K562 (cell line): ENCODE measurements around the gene ATF6B. TPM values are rescaled to one million over a fixed set of nuclear protein-coding genes. Genes with fewer than 3 reads are reported as not detected.

Experiments
- ADNP ChIP-seq: fragments of 200-800 bp; sonication (Bioruptor generic); IDR thresholded peaks from 2 replicates; pipeline ENCODE4 v1.6.1; 2016; ENCODE audit warnings: missing genetic modification characterization, missing compliant biosample characterization
- ARID3A ChIP-seq: IDR thresholded peaks from 2 replicates; pipeline ENCODE4 v1.6.1; 2012; ENCODE audit warnings: low read depth, low read length, improper control_type of control experiment, borderline replicate concordance
- ATF6 ChIP-seq: sonication (generic); formaldehyde crosslinking; IDR thresholded peaks from 2 replicates; pipeline ENCODE4 v1.4.0; 2020; ENCODE audit warnings: mild to moderate bottlenecking, missing genetic modification reagents
- DEAF1 ChIP-seq: fragments of 450-650 bp; formaldehyde crosslinking; IDR thresholded peaks from 2 replicates; pipeline ENCODE4 v1.4.0; 2020; ENCODE audit warnings: mild to moderate bottlenecking, moderate library complexity
- ERF ChIP-seq: fragments of 450-650 bp; formaldehyde crosslinking; IDR thresholded peaks from 2 replicates; pipeline ENCODE4 v1.4.0; 2020; ENCODE audit warnings: mild to moderate bottlenecking, mixed read lengths
- FOXP4 ChIP-seq: sonication (generic); formaldehyde crosslinking; IDR thresholded peaks from 2 replicates; pipeline ENCODE4 v1.8.0; 2022; ENCODE audit warnings: mild to moderate bottlenecking, missing genetic modification reagents, borderline replicate concordance
- KDM4B ChIP-seq, 2 experiments: fragments of 450-650 bp in 1 of 2; sonication (generic) in 1 of 2; IDR thresholded peaks; 2 replicates each; pipeline ENCODE4 v1.6.1; 2016 to 2017; ENCODE audit warnings: borderline replicate concordance in 2 of 2, antibody characterized with exemption in 1 of 2, low read depth in 1 of 2, mild to moderate bottlenecking in 1 of 2
- PCBP1 ChIP-seq: fragments of 200-400 bp; formaldehyde crosslinking; IDR thresholded peaks from 2 replicates; pipeline ENCODE4 v1.6.1; 2018; ENCODE audit warnings: mild to moderate bottlenecking, low read depth, low read length; ENCODE audit not compliant: poor library complexity, severe bottlenecking
- PHF8 ChIP-seq: fragments of 200-600 bp; sonication (generic); IDR thresholded peaks from 2 replicates; pipeline ENCODE4 v1.6.1; 2012; ENCODE audit warnings: mixed run types, mild to moderate bottlenecking, inconsistent platforms, low read length, moderate library complexity, borderline replicate concordance
- TCFL5 ChIP-seq: fragments of 250-450 bp; sonication (Bioruptor Pico); conservative IDR thresholded peaks from 2 replicates; pipeline ENCODE4 v1.6.1; 2021; ENCODE audit warnings: mild to moderate bottlenecking, moderate library complexity, matching md5 sums
- TRIM25 ChIP-seq: fragments of 450-650 bp; IDR thresholded peaks from 2 replicates; pipeline ENCODE4 v1.7.0; 2016; ENCODE audit warnings: borderline replicate concordance
- ZBTB8A ChIP-seq: fragments of 450-650 bp; IDR thresholded peaks from 2 replicates; pipeline ENCODE4 v1.6.1; 2018; ENCODE audit warnings: mild to moderate bottlenecking, moderate library complexity; ENCODE audit not compliant: partially characterized antibody
- ZKSCAN3 ChIP-seq: fragments of 250-450 bp; sonication (Bioruptor Pico); IDR thresholded peaks from 2 replicates; pipeline ENCODE4 v1.4.0; 2020
- ZNF263 ChIP-seq: sonication (generic); formaldehyde crosslinking; IDR thresholded peaks from 2 replicates; pipeline ENCODE4 v1.8.0; 2022; ENCODE audit warnings: mild to moderate bottlenecking, missing genetic modification reagents, borderline replicate concordance
- ZNF707 ChIP-seq: fragments of 250-450 bp; sonication (Bioruptor Pico); conservative IDR thresholded peaks from 2 replicates; pipeline ENCODE4 v1.8.0; 2022; ENCODE audit warnings: inconsistent platforms, mild to moderate bottlenecking, moderate library complexity
- ZNF75A ChIP-seq: fragments of 450-650 bp; formaldehyde crosslinking; IDR thresholded peaks from 2 replicates; pipeline ENCODE4 v1.4.0; 2020; ENCODE audit warnings: mild to moderate bottlenecking
- ZNF785 ChIP-seq: fragments of 250-450 bp; sonication (Bioruptor Pico); IDR thresholded peaks from 2 replicates; pipeline ENCODE4 v1.4.0; 2020; ENCODE audit warnings: mild to moderate bottlenecking
- polyA plus RNA-seq, 8 experiments: library from polyadenylated mRNA; depleted of rRNA in 4 of 8; stranded (reverse) in 5 of 8; unstranded in 3 of 8; fragments of >200 nt; fragmentation: Nextera tagmentation in 2 of 8; fragmentation: Illumina TruSeq in 1 of 8; extraction: Ambion mirVana in 2 of 8; extraction: Trizol in 1 of 8; gene quantifications; 2 replicates each; pipeline versions ENCODE4 v1.2.1 to v1.2.3, GENCODE V29; 2011 to 2014; ENCODE audit warnings: inconsistent platforms in 1 of 8, missing spikeins in 1 of 8
- total RNA-seq, 7 experiments: library from RNA; depleted of rRNA in 6 of 7; stranded (reverse); fragments of >200 nt in 6 of 7; fragmentation: Illumina TruSeq in 2 of 7; extraction: Trizol in 2 of 7; gene quantifications; 2 replicates each; pipeline versions ENCODE4 v1.2.1 to v1.2.3, GENCODE V29; 2011 to 2021; ENCODE audit warnings: low replicate concordance in 1 of 7

The ATF6B gene
- total and polyA plus RNA-seq, 9 of the 15 experiments (the other 6 are each of a cell fraction or from before 2014, with no cell fraction given) = 20.7 to 131 (median 31.7) TPM

- TF ChIP-seq ZNF707 (CRISPR knock-in tag) = 0 out of 2 replicates have a peak, but pooled peaks have one; percentile 17
- no peak for TF ChIP-seq ZNF785
- TF ChIP-seq KDM4B (IDR thresholded peaks at IDR 0.05; ENCODE audit: borderline replicate concordance in 2 of 2, low read depth in 1 of 2) = peak in 1 of 2 experiments; percentile 99; a peak in 2 of 4 replicates
- peak; percentile 12; the same call in 1 of the 2 replicates for TF ChIP-seq ZNF263
- no peak for TF ChIP-seq ATF6 (CRISPR knock-in tag)
- TF ChIP-seq ZNF75A (CRISPR knock-in tag) = no peak
- TF ChIP-seq DEAF1 (CRISPR knock-in tag) = peak; percentile 28; the same call in 1 of the 2 replicates
- TF ChIP-seq PHF8 = peak; percentile 82; the same call in 1 of the 2 replicates
- no peak for TF ChIP-seq FOXP4 (CRISPR knock-in tag)
- TF ChIP-seq ZKSCAN3 (CRISPR knock-in tag) = no peak
- TF ChIP-seq ARID3A = no peak
- TF ChIP-seq ZBTB8A = no peak
- TF ChIP-seq ERF (CRISPR knock-in tag) = peak; percentile 75; the same call in 1 of the 2 replicates
- peak; percentile 96 for TF ChIP-seq PCBP1
- TF ChIP-seq TRIM25 = no peak
- no peak for TF ChIP-seq TCFL5 (CRISPR knock-in tag)
- no peak for TF ChIP-seq ADNP (tag)
Measured at GRCh38 chr6:32175711-32176475, 47.8 kb upstream of the ATF6B start, which contains the start of gene AGPAT1 (continued).
